Measurements from ENCODE around the gene APEX1.

The APEX1 gene

GRCh38 chr14:20456971-20457370 is 1.9 kb downstream of the APEX1 start:
- H3K27ac ChIP-seq = no peak overlapping the region; the same call in 1 of the 2 replicates
- TF ChIP-seq CTCF (conservative IDR thresholded peaks at IDR 0.05) = no peak

- peak overlapping the region; percentile 11; the same call in 1 of the 2 replicates for H3K27ac ChIP-seq
- no peak for TF ChIP-seq CTCF (conservative IDR thresholded peaks at IDR 0.05)
Observed at GRCh38 chr14:20458031-20458789, 3.2 kb downstream of the APEX1 start.

- TF ChIP-seq CTCF (conservative IDR thresholded peaks at IDR 0.05) = no peak
Observed at GRCh38 chr14:20460458-20461224, 5.6 kb downstream of the APEX1 start.

GRCh38 chr14:20461225-20462141 is 6.5 kb downstream of the APEX1 start, which contains the start of gene PIP4P1:
TSS of gene PIP4P1 (minus strand) at chr14:20461434. CDS start at chr14:20461325, 109 bp downstream.
- no peak for TF ChIP-seq CTCF (conservative IDR thresholded peaks at IDR 0.05)

More at GRCh38 chr14:20460458-20461224, 5.6 kb downstream of the APEX1 start:
- H3K27ac ChIP-seq = peak overlapping the region; percentile 84

GRCh38 chr14:20468764-20469241 is 13.8 kb downstream of the APEX1 start:
- TF ChIP-seq CTCF (conservative IDR thresholded peaks at IDR 0.05) = no peak
- peak overlapping the region; percentile 82 for H3K27ac ChIP-seq

More at GRCh38 chr14:20461225-20462141, 6.5 kb downstream of the APEX1 start, which contains the start of gene PIP4P1:
- peak within 1 kb of the TSS; percentile 84 for H3K27ac ChIP-seq

- no peak for TF ChIP-seq CTCF (conservative IDR thresholded peaks at IDR 0.05)
- peak within 1 kb of the TSS; percentile 82 for H3K27ac ChIP-seq
Observed at GRCh38 chr14:20469242-20469889, 14.3 kb downstream of the APEX1 start, which contains the start of gene PNP. TSS of gene PNP (plus strand) at chr14:20469406. CDS start at chr14:20469525, 119 bp downstream.

All from VCaP (cell line).